Measurements from ENCODE around the gene ZBTB5. TPM values are rescaled to one million over a fixed set of nuclear protein-coding genes. Genes with fewer than 3 reads are reported as not detected.
A peak's percentile ranks its signal among the peaks of the same experiment; 100 is the strongest.

Gene ZBTB5
- total and polyA plus RNA-seq, 4 donors: 2.4 to 9.4 (median 6.5) TPM

DNA sequence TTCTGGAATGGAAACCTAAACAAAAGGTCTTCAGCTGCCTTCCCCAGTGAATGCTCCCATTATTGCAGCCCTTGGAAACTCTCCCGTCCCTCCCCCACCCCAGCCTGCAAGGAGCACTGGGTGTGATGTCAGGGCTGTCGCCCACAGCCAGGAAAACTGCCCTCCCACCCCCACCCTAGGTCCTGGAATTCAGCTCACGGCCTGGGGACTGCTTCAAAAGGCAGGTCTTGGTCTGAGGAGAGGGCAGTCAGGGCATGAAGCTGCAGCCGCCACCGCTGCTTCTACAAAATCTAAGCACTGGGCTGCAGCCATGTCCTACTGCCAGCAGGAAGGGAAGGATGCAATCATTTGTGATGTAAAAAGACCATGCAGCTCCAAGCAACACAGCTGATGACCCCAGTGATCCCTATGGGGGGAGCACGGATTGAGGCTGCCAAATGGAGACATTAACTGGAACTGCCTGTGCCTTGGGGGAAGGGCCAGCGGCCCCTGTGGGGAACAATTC lies 31.3 kb downstream of the ZBTB5 start:
- no peaks in the 10 kb centered on the region for H3K27me3 ChIP-seq (ENCODE audit: control insufficient read depth in 4 of 4, insufficient read depth in 4 of 4, low read length in 3 of 4)
- peak; percentile 93 for TF ChIP-seq NR2F2 (IDR thresholded peaks at IDR 0.05)
- no peak for TF ChIP-seq RAD21 (IDR thresholded peaks at IDR 0.05)
- TF ChIP-seq, protein P1, sequence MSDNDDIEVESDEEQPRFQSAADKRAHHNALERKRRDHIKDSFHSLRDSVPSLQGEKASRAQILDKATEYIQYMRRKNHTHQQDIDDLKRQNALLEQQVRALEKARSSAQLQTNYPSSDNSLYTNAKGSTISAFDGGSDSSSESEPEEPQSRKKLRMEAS (IDR thresholded peaks at IDR 0.05): no peak
- TF ChIP-seq RXRA (IDR thresholded peaks at IDR 0.05): peak in 1 of 2 donors; percentile 40
- peak; percentile 12 for TF ChIP-seq SP1 (IDR thresholded peaks at IDR 0.05)
- peaks cover 18 to 65% (median 53%) of the 10 kb centered on the region in 4 donors for H3K36me3 ChIP-seq (ENCODE audit: control insufficient read depth in 4 of 4, insufficient read depth in 3 of 4, low read depth in 1 of 4, low read length in 3 of 4)
- no peak overlapping the region for H3K27ac ChIP-seq (ENCODE audit: low read depth in 1 of 2, low read length in 2 of 2)
- 67% methylated on average over 7 of the region's 7 CpGs for WGBS
- H3K4me3 ChIP-seq (ENCODE audit: low read depth in 1 of 3, low read length in 3 of 3): no peak overlapping the region
- DNase-seq (ENCODE audit: low spot score): no peak
- peaks cover 9 to 79% (median 66%) of the 10 kb centered on the region in 4 donors for H3K4me1 ChIP-seq (ENCODE audit: control insufficient read depth in 4 of 4, insufficient read depth in 4 of 4, low read length in 3 of 4)
- H3K9ac ChIP-seq (ENCODE audit: low read depth in 1 of 2, low read length in 2 of 2): no peak overlapping the region
- H3K9me3 ChIP-seq (ENCODE audit: control insufficient read depth in 4 of 4, low read length in 3 of 4): no peaks in the 10 kb centered on the region

DNA sequence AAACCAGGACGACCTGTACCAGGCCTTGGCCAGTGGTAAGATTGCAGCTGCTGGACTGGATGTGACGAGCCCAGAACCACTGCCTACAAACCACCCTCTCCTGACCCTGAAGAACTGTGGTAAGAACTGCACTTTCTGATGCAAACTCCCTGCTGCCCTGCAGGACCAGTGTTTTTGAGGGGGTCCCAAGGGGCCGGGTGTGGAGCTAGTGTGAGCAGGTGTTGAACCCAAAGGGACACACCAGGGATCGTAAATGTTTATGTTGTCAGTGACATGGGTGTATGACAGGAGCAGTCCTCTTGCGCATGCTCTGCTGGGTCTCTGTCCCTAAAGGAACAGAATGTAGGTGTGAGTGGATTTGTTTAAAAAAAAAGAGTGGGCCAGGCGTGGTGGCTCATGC lies 33.2 kb downstream of the ZBTB5 start:
- H3K9me3 ChIP-seq (ENCODE audit: control insufficient read depth in 4 of 4, low read length in 3 of 4): no peaks in the 10 kb centered on the region
- no peak overlapping the region for H3K27ac ChIP-seq (ENCODE audit: low read depth in 1 of 2, low read length in 2 of 2)
- H3K36me3 ChIP-seq (ENCODE audit: control insufficient read depth in 4 of 4, insufficient read depth in 3 of 4, low read depth in 1 of 4, low read length in 3 of 4): peaks cover 19 to 59% (median 44%) of the 10 kb centered on the region in 4 donors
- no peaks in the 10 kb centered on the region for H3K27me3 ChIP-seq (ENCODE audit: control insufficient read depth in 4 of 4, insufficient read depth in 4 of 4, low read length in 3 of 4)
- peaks cover 19 to 86% (median 72%) of the 10 kb centered on the region in 4 donors for H3K4me1 ChIP-seq (ENCODE audit: control insufficient read depth in 4 of 4, insufficient read depth in 4 of 4, low read length in 3 of 4)
- TF ChIP-seq, protein P2, sequence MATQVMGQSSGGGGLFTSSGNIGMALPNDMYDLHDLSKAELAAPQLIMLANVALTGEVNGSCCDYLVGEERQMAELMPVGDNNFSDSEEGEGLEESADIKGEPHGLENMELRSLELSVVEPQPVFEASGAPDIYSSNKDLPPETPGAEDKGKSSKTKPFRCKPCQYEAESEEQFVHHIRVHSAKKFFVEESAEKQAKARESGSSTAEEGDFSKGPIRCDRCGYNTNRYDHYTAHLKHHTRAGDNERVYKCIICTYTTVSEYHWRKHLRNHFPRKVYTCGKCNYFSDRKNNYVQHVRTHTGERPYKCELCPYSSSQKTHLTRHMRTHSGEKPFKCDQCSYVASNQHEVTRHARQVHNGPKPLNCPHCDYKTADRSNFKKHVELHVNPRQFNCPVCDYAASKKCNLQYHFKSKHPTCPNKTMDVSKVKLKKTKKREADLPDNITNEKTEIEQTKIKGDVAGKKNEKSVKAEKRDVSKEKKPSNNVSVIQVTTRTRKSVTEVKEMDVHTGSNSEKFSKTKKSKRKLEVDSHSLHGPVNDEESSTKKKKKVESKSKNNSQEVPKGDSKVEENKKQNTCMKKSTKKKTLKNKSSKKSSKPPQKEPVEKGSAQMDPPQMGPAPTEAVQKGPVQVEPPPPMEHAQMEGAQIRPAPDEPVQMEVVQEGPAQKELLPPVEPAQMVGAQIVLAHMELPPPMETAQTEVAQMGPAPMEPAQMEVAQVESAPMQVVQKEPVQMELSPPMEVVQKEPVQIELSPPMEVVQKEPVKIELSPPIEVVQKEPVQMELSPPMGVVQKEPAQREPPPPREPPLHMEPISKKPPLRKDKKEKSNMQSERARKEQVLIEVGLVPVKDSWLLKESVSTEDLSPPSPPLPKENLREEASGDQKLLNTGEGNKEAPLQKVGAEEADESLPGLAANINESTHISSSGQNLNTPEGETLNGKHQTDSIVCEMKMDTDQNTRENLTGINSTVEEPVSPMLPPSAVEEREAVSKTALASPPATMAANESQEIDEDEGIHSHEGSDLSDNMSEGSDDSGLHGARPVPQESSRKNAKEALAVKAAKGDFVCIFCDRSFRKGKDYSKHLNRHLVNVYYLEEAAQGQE (IDR thresholded peaks at IDR 0.05): no peak
- TF ChIP-seq HNF4G (IDR thresholded peaks at IDR 0.05): no peak
- TF ChIP-seq JUND (IDR thresholded peaks at IDR 0.05): no peak
- no peak for TF ChIP-seq RAD21 (IDR thresholded peaks at IDR 0.05)
- no peak for TF ChIP-seq RXRA (IDR thresholded peaks at IDR 0.05)
- TF ChIP-seq, protein P3, sequence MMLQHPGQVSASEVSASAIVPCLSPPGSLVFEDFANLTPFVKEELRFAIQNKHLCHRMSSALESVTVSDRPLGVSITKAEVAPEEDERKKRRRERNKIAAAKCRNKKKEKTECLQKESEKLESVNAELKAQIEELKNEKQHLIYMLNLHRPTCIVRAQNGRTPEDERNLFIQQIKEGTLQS (IDR thresholded peaks at IDR 0.05): no peak
- TF ChIP-seq FOXA2 (IDR thresholded peaks at IDR 0.05): no peak
- TF ChIP-seq GABPA (IDR thresholded peaks at IDR 0.05 in 1 of 2, conservative IDR thresholded peaks at IDR 0.05 in 1 of 2): no peak
- TF ChIP-seq FOXA1 (IDR thresholded peaks at IDR 0.05): no peak
- TF ChIP-seq HNF4A (conservative IDR thresholded peaks at IDR 0.05): no peak
- no peak for TF ChIP-seq TAF1 (conservative IDR thresholded peaks at IDR 0.05)
- no peak for TF ChIP-seq SP1 (IDR thresholded peaks at IDR 0.05)
- TF ChIP-seq YY1 (IDR thresholded peaks at IDR 0.05): no peak
- no peak for TF ChIP-seq EGR1 (IDR thresholded peaks at IDR 0.05; ENCODE audit: low read depth in 2 of 2)
- TF ChIP-seq, protein P4, sequence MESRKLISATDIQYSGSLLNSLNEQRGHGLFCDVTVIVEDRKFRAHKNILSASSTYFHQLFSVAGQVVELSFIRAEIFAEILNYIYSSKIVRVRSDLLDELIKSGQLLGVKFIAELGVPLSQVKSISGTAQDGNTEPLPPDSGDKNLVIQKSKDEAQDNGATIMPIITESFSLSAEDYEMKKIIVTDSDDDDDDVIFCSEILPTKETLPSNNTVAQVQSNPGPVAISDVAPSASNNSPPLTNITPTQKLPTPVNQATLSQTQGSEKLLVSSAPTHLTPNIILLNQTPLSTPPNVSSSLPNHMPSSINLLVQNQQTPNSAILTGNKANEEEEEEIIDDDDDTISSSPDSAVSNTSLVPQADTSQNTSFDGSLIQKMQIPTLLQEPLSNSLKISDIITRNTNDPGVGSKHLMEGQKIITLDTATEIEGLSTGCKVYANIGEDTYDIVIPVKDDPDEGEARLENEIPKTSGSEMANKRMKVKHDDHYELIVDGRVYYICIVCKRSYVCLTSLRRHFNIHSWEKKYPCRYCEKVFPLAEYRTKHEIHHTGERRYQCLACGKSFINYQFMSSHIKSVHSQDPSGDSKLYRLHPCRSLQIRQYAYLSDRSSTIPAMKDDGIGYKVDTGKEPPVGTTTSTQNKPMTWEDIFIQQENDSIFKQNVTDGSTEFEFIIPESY (IDR thresholded peaks at IDR 0.05): no peak
- no peak for TF ChIP-seq NR2F2 (IDR thresholded peaks at IDR 0.05)
- TF ChIP-seq, protein P5, sequence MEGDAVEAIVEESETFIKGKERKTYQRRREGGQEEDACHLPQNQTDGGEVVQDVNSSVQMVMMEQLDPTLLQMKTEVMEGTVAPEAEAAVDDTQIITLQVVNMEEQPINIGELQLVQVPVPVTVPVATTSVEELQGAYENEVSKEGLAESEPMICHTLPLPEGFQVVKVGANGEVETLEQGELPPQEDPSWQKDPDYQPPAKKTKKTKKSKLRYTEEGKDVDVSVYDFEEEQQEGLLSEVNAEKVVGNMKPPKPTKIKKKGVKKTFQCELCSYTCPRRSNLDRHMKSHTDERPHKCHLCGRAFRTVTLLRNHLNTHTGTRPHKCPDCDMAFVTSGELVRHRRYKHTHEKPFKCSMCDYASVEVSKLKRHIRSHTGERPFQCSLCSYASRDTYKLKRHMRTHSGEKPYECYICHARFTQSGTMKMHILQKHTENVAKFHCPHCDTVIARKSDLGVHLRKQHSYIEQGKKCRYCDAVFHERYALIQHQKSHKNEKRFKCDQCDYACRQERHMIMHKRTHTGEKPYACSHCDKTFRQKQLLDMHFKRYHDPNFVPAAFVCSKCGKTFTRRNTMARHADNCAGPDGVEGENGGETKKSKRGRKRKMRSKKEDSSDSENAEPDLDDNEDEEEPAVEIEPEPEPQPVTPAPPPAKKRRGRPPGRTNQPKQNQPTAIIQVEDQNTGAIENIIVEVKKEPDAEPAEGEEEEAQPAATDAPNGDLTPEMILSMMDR (IDR thresholded peaks at IDR 0.05; ENCODE audit: low read depth, low read length, missing input control): no peak
- no peak overlapping the region for H3K9ac ChIP-seq (ENCODE audit: low read depth in 1 of 2, low read length in 2 of 2)
- no peak for DNase-seq (ENCODE audit: low spot score)
- WGBS: 72% methylated on average over 6 of the region's 6 CpGs
- H3K4me3 ChIP-seq (ENCODE audit: low read depth in 1 of 3, low read length in 3 of 3): no peak overlapping the region

Measured in liver (tissue), 9 donors.